ENCODE results near the gene CCDC12.

Gene CCDC12

DNA sequence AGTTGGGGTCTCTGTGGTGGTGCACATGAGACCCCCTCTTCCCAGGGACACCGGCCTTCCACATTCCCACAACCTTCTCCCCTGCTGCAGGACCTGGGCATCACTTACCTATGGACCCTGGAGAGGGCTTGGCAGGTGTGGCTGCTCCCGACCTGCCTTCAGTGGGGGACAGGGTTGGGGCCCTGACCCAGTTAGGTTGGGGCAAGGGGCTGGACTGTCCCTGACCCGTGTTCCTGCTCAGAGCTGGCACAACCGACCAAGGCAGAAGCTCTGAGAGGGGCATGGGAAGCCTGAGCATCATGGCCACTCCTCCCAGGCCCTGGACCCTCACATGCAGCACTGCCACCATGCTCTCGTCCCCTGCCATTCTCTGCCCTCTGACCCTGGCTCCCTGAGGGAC, 9.0 kb upstream of the CCDC12 start:
- no peak for ATAC-seq (ENCODE audit: insufficient read depth, low read depth)
- Histone ChIP-seq H3K27ac (ENCODE audit: low read length) (peak overlapping the region; percentile 94), H2AFZ (ENCODE audit: low read depth, low read length) (no peak overlapping the region), H4K20me1 (ENCODE audit: insufficient read depth, low read length) (peaks cover 19% of the 10 kb centered on the region), H3K9ac (ENCODE audit: low read depth, low read length) (peak overlapping the region; percentile 14; the same call in 1 of the 2 replicates), H3K4me2 (ENCODE audit: insufficient read depth, low read length) (no peak overlapping the region), H3K79me2 (ENCODE audit: insufficient read depth, low read length) (peaks cover 70% of the 10 kb centered on the region), H3K9me3 (ENCODE audit: insufficient read depth, low read length, severe bottlenecking) (no peaks in the 10 kb centered on the region), H3K27me3 (ENCODE audit: insufficient read depth, low read length, poor library complexity) (no peaks in the 10 kb centered on the region), H3K4me1 (ENCODE audit: insufficient read depth, low read length) (peaks cover 75% of the 10 kb centered on the region), H3K36me3 (ENCODE audit: insufficient read depth, low read length) (peaks cover 33% of the 10 kb centered on the region), H3K4me3 (ENCODE audit: low read depth in 1 of 2, low read length in 2 of 2) (no peak overlapping the region)
- no peak for TF ChIP-seq EZH2 (IDR thresholded peaks at IDR 0.05; ENCODE audit: borderline replicate concordance, low read depth, low read length, severe bottlenecking)
- TF ChIP-seq, protein P1, sequence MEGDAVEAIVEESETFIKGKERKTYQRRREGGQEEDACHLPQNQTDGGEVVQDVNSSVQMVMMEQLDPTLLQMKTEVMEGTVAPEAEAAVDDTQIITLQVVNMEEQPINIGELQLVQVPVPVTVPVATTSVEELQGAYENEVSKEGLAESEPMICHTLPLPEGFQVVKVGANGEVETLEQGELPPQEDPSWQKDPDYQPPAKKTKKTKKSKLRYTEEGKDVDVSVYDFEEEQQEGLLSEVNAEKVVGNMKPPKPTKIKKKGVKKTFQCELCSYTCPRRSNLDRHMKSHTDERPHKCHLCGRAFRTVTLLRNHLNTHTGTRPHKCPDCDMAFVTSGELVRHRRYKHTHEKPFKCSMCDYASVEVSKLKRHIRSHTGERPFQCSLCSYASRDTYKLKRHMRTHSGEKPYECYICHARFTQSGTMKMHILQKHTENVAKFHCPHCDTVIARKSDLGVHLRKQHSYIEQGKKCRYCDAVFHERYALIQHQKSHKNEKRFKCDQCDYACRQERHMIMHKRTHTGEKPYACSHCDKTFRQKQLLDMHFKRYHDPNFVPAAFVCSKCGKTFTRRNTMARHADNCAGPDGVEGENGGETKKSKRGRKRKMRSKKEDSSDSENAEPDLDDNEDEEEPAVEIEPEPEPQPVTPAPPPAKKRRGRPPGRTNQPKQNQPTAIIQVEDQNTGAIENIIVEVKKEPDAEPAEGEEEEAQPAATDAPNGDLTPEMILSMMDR (IDR thresholded peaks at IDR 0.05; ENCODE audit: borderline replicate concordance, extremely low read depth, low read length, poor library complexity, severe bottlenecking) = no peak
- no peak for DNase-seq

DNA sequence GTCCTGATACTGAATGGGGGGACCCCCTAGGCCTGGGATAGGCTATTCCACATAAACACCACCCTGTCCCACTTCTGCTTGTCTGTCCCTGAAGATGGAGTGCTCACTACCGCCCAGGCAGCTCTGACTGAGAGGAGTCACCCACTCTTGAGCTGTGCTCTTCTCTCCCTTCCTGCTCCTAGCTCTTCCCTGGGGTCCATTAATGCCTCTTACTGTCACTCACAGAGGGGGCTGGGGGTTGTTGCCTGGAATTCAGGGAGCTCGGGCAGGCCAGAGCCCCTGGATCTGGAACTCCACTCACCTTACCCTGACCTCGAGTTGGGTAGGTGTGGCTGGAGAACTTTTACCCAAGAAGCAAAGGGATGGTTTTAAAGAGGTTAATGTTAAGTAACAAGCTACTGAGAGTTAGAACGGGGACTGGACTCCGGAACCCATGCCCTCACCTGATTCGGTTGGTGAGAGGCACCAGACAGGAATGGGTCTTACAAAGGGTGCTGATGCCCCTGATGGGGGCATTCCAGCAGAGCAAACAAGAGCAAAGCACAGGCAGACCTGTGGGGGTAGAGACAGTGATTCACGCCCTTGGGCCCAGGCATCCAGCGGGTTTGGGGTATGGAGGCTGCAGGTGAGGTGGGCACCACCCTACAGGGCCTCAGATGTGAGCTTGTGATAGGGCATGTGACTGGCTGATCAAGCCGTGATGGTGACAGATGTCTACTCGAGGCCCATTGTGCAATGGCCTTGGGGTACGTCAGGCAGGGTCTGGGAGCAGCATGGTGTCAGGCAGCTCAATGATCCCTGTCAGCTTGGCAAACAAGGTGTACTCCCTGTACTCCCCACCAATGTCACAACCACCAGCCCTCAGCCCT, 8.3 kb upstream of the CCDC12 start:
- H3K36me3 ChIP-seq (ENCODE audit: insufficient read depth, low read length) = peaks cover 26% of the 10 kb centered on the region
- H3K4me3 ChIP-seq (ENCODE audit: low read depth in 1 of 2, low read length in 2 of 2) = no peak overlapping the region
- no peak overlapping the region for H3K9ac ChIP-seq (ENCODE audit: low read depth, low read length)
- TF ChIP-seq EZH2 (IDR thresholded peaks at IDR 0.05; ENCODE audit: borderline replicate concordance, low read depth, low read length, severe bottlenecking) = no peak
- TF ChIP-seq, protein P1 (IDR thresholded peaks at IDR 0.05; ENCODE audit: borderline replicate concordance, extremely low read depth, low read length, poor library complexity, severe bottlenecking) = no peak
- no peaks in the 10 kb centered on the region for H3K27me3 ChIP-seq (ENCODE audit: insufficient read depth, low read length, poor library complexity)
- H3K4me2 ChIP-seq (ENCODE audit: insufficient read depth, low read length) = peak overlapping the region; percentile 12; the same call in 1 of the 2 replicates
- H3K27ac ChIP-seq (ENCODE audit: low read length) = peak overlapping the region; percentile 94
- ATAC-seq (ENCODE audit: insufficient read depth, low read depth) (no peak), DNase-seq (no peak)
- H2AFZ ChIP-seq (ENCODE audit: low read depth, low read length) = no peak overlapping the region
- peaks cover 82% of the 10 kb centered on the region for H3K4me1 ChIP-seq (ENCODE audit: insufficient read depth, low read length)
- peaks cover 19% of the 10 kb centered on the region for H4K20me1 ChIP-seq (ENCODE audit: insufficient read depth, low read length)
- H3K9me3 ChIP-seq (ENCODE audit: insufficient read depth, low read length, severe bottlenecking) = no peaks in the 10 kb centered on the region
- H3K79me2 ChIP-seq (ENCODE audit: insufficient read depth, low read length) = peaks cover 78% of the 10 kb centered on the region

DNA sequence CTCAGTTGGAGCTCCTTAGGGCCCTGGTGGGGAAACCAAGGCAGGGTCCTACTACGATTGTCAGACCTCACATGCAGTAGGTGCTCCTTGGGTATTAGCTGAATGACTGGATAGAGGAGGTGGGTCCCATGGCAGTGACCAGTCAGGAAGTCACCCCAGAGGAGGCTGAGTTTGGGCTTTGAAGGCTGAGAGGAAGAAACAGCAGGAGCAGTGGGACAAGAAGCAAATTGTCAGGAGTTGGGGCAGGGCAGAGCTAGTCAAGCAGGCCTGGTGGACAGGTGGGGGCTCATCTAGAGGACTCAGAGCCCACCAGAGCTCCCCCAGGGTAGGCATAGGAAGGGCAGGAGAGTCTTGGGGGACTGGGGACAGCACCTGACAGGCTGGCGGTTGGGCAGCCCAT, 6.0 kb upstream of the CCDC12 start:
- Histone ChIP-seq H3K4me3 (ENCODE audit: low read depth in 1 of 2, low read length in 2 of 2) (no peak overlapping the region), H3K9me3 (ENCODE audit: insufficient read depth, low read length, severe bottlenecking) (no peaks in the 10 kb centered on the region), H3K9ac (ENCODE audit: low read depth, low read length) (no peak overlapping the region), H3K79me2 (ENCODE audit: insufficient read depth, low read length) (peaks cover 85% of the 10 kb centered on the region), H3K4me1 (ENCODE audit: insufficient read depth, low read length) (peaks cover 83% of the 10 kb centered on the region), H2AFZ (ENCODE audit: low read depth, low read length) (no peak overlapping the region), H3K4me2 (ENCODE audit: insufficient read depth, low read length) (peak overlapping the region; percentile 27), H3K27ac (ENCODE audit: low read length) (peak overlapping the region; percentile 48), H4K20me1 (ENCODE audit: insufficient read depth, low read length) (peaks cover 15% of the 10 kb centered on the region), H3K36me3 (ENCODE audit: insufficient read depth, low read length) (peaks cover 8% of the 10 kb centered on the region; the same call in 1 of the 2 replicates), H3K27me3 (ENCODE audit: insufficient read depth, low read length, poor library complexity) (no peaks in the 10 kb centered on the region)
- TF ChIP-seq EZH2 (IDR thresholded peaks at IDR 0.05; ENCODE audit: borderline replicate concordance, low read depth, low read length, severe bottlenecking) = no peak
- TF ChIP-seq, protein P1 (IDR thresholded peaks at IDR 0.05; ENCODE audit: borderline replicate concordance, extremely low read depth, low read length, poor library complexity, severe bottlenecking) = no peak
- DNase-seq (no peak), ATAC-seq (ENCODE audit: insufficient read depth, low read depth) (no peak)

All from DND-41 (cell line).